K562 (cell line): Measurements from ENCODE around the gene CEP85L. TPM values are rescaled to one million over a fixed set of nuclear protein-coding genes. Genes with fewer than 3 reads are reported as not detected.

Experiments used
- ATAC-seq: fragments of 200-7000 bp; cut with Tn5 transposase; 3 replicates; pipeline ENCODE4 v1.9.1; 2020; ENCODE audit warnings: moderate library complexity
- BruUV-seq: library from RNA; stranded (reverse); fragments of 400-500 nt; replicated peaks from 2 replicates; lab custom pipeline; 2021; lab: Mats Ljungman, UMichigan
- CTCF ChIA-PET: fragments of 300-600 bp; formaldehyde crosslinking; extraction: SDS; loops from one replicate; lab custom pipeline; 2021; ENCODE audit warnings: low intra/inter-chr PET ratio; lab: Yijun Ruan, JAX
- POLR2A ChIA-PET: fragments of 300-600, 350-650 bp; sonication (Branson Sonifier 250); formaldehyde crosslinking; extraction: SDS; loops from one replicate; lab custom pipeline; 2021; ENCODE audit warnings: antibody characterized with exemption, inconsistent platforms; lab: Yijun Ruan, JAX
- DNase-seq, 4 experiments: peaks; one replicate each; pipeline versions ENCODE4 v3.0.0 to v3.0.0-alpha.2; 2011 to 2018; ENCODE audit warnings: low spot score in 3 of 4, mixed read lengths in 3 of 4; ENCODE audit errors: extremely low read depth in 1 of 4
- FAIRE-seq: peaks from 2 replicates; lab custom pipeline; 2011; peaks lifted over from hg19 to GRCh38; lab: Jason Lieb, UNC
- H2AFZ ChIP-seq: 2 replicates; pipeline ENCODE4 v1.6.0; 2011; ENCODE audit warnings: low read depth, low read length, control low read depth, inconsistent platforms
- H3K27ac ChIP-seq: fragments of 200-600 bp; 3 replicates; pipeline ENCODE4 v1.8.0; 2011; ENCODE audit warnings: low read depth, mild to moderate bottlenecking, control low read depth, inconsistent platforms, low read length, moderate library complexity, mixed read lengths; ENCODE audit errors: extremely low read depth
- H3K27me3 ChIP-seq, 2 experiments: fragments of 300-600 bp in 1 of 2; 2 replicates in 1 of 2; 3 replicates in 1 of 2; pipeline versions ENCODE4 v1.6.0 to v1.8.0; 2011; ENCODE audit warnings: inconsistent platforms in 2 of 2, low read length in 2 of 2, mild to moderate bottlenecking in 1 of 2, mixed read lengths in 1 of 2, moderate library complexity in 1 of 2; ENCODE audit not compliant: control insufficient read depth in 2 of 2, insufficient read depth in 2 of 2
- H3K36me3 ChIP-seq: fragments of 300-600 bp; 3 replicates; pipeline ENCODE4 v1.8.0; 2011; ENCODE audit warnings: mild to moderate bottlenecking, low read length, inconsistent platforms; ENCODE audit not compliant: control insufficient read depth, insufficient read depth
- H3K4me1 ChIP-seq, 2 experiments: fragments of 200-600 bp in 1 of 2; replicated peaks in 1 of 2; 2 replicates in 1 of 2; 3 replicates in 1 of 2; pipeline versions ENCODE4 v1.5.1 to v1.8.0; 2011; ENCODE audit warnings: inconsistent platforms in 2 of 2, low read length in 2 of 2, mild to moderate bottlenecking in 1 of 2, mixed read lengths in 1 of 2, moderate library complexity in 1 of 2; ENCODE audit not compliant: control insufficient read depth in 2 of 2, insufficient read depth in 2 of 2
- H3K4me2 ChIP-seq: 2 replicates; pipeline ENCODE4 v1.6.1; 2011; ENCODE audit warnings: low read length, control low read depth, inconsistent platforms, mixed read lengths; ENCODE audit not compliant: insufficient read depth
- H3K4me3 ChIP-seq: fragments of 200-600 bp; sonication (generic), shearing (Covaris generic); 2 replicates; pipeline ENCODE4 v1.5.1; 2016; ENCODE audit warnings: control low read depth, inconsistent platforms
- H3K79me2 ChIP-seq: fragments of 200-600 bp; 3 replicates; pipeline ENCODE4 v1.8.0; 2011; ENCODE audit warnings: low read length, inconsistent platforms; ENCODE audit not compliant: control insufficient read depth, insufficient read depth
- H3K9ac ChIP-seq, 2 experiments: 2 replicates each; pipeline versions ENCODE4 v1.6.0 to v1.6.1; 2011; ENCODE audit warnings: low read depth in 2 of 2, low read length in 2 of 2, control low read depth in 1 of 2, inconsistent platforms in 1 of 2, mild to moderate bottlenecking in 1 of 2, mixed read lengths in 1 of 2; ENCODE audit not compliant: insufficient read depth in 1 of 2
- H3K9me1 ChIP-seq: one replicate; pipeline ENCODE4 v1.6.0; 2011; ENCODE audit warnings: inconsistent platforms, mild to moderate bottlenecking, low read length, moderate library complexity; ENCODE audit not compliant: control insufficient read depth, insufficient read depth
- H3K9me3 ChIP-seq: replicated peaks from 2 replicates; pipeline ENCODE4 v1.5.1; 2011; ENCODE audit warnings: low read depth, low read length, inconsistent platforms; ENCODE audit not compliant: control insufficient read depth, insufficient read depth
- H4K20me1 ChIP-seq: replicated peaks from 2 replicates; pipeline ENCODE4 v1.6.1; 2011; ENCODE audit warnings: low read length, inconsistent platforms, mixed read lengths; ENCODE audit not compliant: control insufficient read depth, insufficient read depth
- BCL6 ChIP-seq: fragments of 250-450 bp; sonication (Bioruptor Pico); IDR thresholded peaks from 2 replicates; pipeline ENCODE4 v1.4.0; 2020
- BRF2 ChIP-seq: IDR thresholded peaks from 3 replicates; pipeline ENCODE4 v1.6.1; 2011; ENCODE audit warnings: borderline replicate concordance, mild to moderate bottlenecking; ENCODE audit not compliant: insufficient read length, insufficient read depth
- CCAR2 ChIP-seq: fragments of 200-400 bp; formaldehyde crosslinking; IDR thresholded peaks from 2 replicates; pipeline ENCODE4 v1.6.1; 2017; ENCODE audit warnings: mild to moderate bottlenecking, low read depth, low read length
- CEBPG ChIP-seq, 3 experiments: fragments of 200-800 bp in 1 of 3; sonication (Bioruptor generic) in 1 of 3; sonication (generic) in 1 of 3; formaldehyde crosslinking in 1 of 3; IDR thresholded peaks in 2 of 3; conservative IDR thresholded peaks in 1 of 3; 2 replicates each; pipeline versions ENCODE4 v1.6.1 to v1.8.0; 2016 to 2022; ENCODE audit warnings: missing compliant biosample characterization in 2 of 3, missing genetic modification characterization in 2 of 3, mild to moderate bottlenecking in 1 of 3, missing genetic modification reagents in 1 of 3
- CREB1 ChIP-seq, 2 experiments: sonication (generic) in 1 of 2; formaldehyde crosslinking in 1 of 2; IDR thresholded peaks; 2 replicates each; pipeline versions ENCODE4 v1.6.1 to v1.8.0; 2012 to 2022; ENCODE audit warnings: inconsistent platforms in 1 of 2, mild to moderate bottlenecking in 1 of 2, missing genetic modification reagents in 1 of 2, moderate library complexity in 1 of 2
- ETS2 ChIP-seq: IDR thresholded peaks from 2 replicates; pipeline ENCODE4 v1.6.1; 2016; ENCODE audit warnings: borderline replicate concordance, missing genetic modification characterization, mild to moderate bottlenecking, moderate library complexity, missing compliant biosample characterization; ENCODE audit not compliant: poor library complexity, severe bottlenecking
- GTF2F1 ChIP-seq: IDR thresholded peaks from 2 replicates; pipeline ENCODE4 v1.6.1; 2011; ENCODE audit warnings: low read depth, low read length, improper control_type of control experiment
- HLTF ChIP-seq: fragments of 450-650 bp; IDR thresholded peaks from 2 replicates; pipeline ENCODE4 v1.6.1; 2016
- HNRNPH1 ChIP-seq: fragments of 200-400 bp; formaldehyde crosslinking; optimal IDR thresholded peaks from 2 replicates; pipeline ENCODE3; 2017; ENCODE audit warnings: low read depth, mild to moderate bottlenecking, low read length, moderate library complexity
- KDM1A ChIP-seq, 2 experiments: fragments of 450-650 bp; IDR thresholded peaks; 2 replicates each; pipeline ENCODE4 v1.6.1; 2016; ENCODE audit warnings: mild to moderate bottlenecking in 2 of 2
- KHSRP ChIP-seq: fragments of 450-650 bp; IDR thresholded peaks from 2 replicates; pipeline ENCODE4 v1.6.1; 2017
- NFRKB ChIP-seq: fragments of 450-650 bp; IDR thresholded peaks from 2 replicates; pipeline ENCODE4 v1.6.1; 2016; ENCODE audit warnings: low read depth
- NR3C1 ChIP-seq: sonication (generic); formaldehyde crosslinking; IDR thresholded peaks from 2 replicates; pipeline ENCODE4 v1.8.1; 2022; ENCODE audit warnings: missing genetic modification reagents
- RUNX1 ChIP-seq: sonication (generic); IDR thresholded peaks from 2 replicates; pipeline ENCODE4 v1.6.1; 2016; ENCODE audit warnings: antibody characterized with exemption, low read depth
- ZNF445 ChIP-seq: fragments of 250-450 bp; sonication (Bioruptor Pico); IDR thresholded peaks from 2 replicates; pipeline ENCODE4 v1.4.0; 2020; ENCODE audit warnings: low read depth, mild to moderate bottlenecking, moderate library complexity
- WGBS: fragments of 100-300 bp; shearing (Covaris generic); methylation state at CpG from one replicate; pipeline ENCODE4 v1.1.6; 2016; ENCODE audit warnings: low coverage, mixed read lengths; ENCODE audit not compliant: insufficient coverage; ENCODE audit errors: missing lambda C conversion rate; 5-methylcytosine and 5-hydroxymethylcytosine counted together
- in situ Hi-C: fragments of 300-500 bp; cut with MboI; formaldehyde crosslinking; loops from 4 replicates; pipeline ENCODE4 v1.15.0; 2018; ENCODE audit warnings: inconsistent platforms, mixed read lengths
- intact Hi-C: fragments of 100-400 bp; cut with micrococcal nuclease; formaldehyde crosslinking; loops from 2 replicates; pipeline ENCODE4 v1.14.2; 2022
- polyA plus RNA-seq, 8 experiments: library from polyadenylated mRNA; depleted of rRNA in 4 of 8; stranded (reverse) in 5 of 8; unstranded in 3 of 8; fragments of >200 nt; fragmentation: Nextera tagmentation in 2 of 8; fragmentation: Illumina TruSeq in 1 of 8; extraction: Ambion mirVana in 2 of 8; extraction: Trizol in 1 of 8; gene quantifications; 2 replicates each; pipeline versions ENCODE4 v1.2.1 to v1.2.3, GENCODE V29; 2011 to 2014; ENCODE audit warnings: inconsistent platforms in 1 of 8, missing spikeins in 1 of 8
- total RNA-seq, 7 experiments: library from RNA; depleted of rRNA in 6 of 7; stranded (reverse); fragments of >200 nt in 6 of 7; fragmentation: Illumina TruSeq in 2 of 7; extraction: Trizol in 2 of 7; gene quantifications; 2 replicates each; pipeline versions ENCODE4 v1.2.1 to v1.2.3, GENCODE V29; 2011 to 2021; ENCODE audit warnings: low replicate concordance in 1 of 7

Gene CEP85L
- total and polyA plus RNA-seq, 9 of the 15 experiments (the other 6 are each of a cell fraction or from before 2014, with no cell fraction given): 4.5 to 15.8 (median 8.3) TPM

- TF ChIP-seq ETS2 (tag) (no peak), BCL6 (CRISPR knock-in tag) (no peak), HLTF (no peak), CEBPG (CRISPR knock-in tag; IDR thresholded peaks at IDR 0.05) (no peak), CEBPG (tag; conservative IDR thresholded peaks at IDR 0.05 in 1 of 2, IDR thresholded peaks at IDR 0.05 in 1 of 2) (no peak), RUNX1 (no peak), ZNF445 (CRISPR knock-in tag) (no peak), HNRNPH1 (no peak)
Observed at GRCh38 chr6:118464620-118465019, 186.8 kb downstream of the CEP85L start (continued).

GRCh38 chr6:118460958-118461470, 190.4 kb downstream of the CEP85L start:
- Histone ChIP-seq H3K4me2 (no peak overlapping the region), H4K20me1 (no peaks in the 10 kb centered on the region), H3K4me1 (no peaks in the 10 kb centered on the region), H3K27ac (no peak overlapping the region), H3K9me3 (no peaks in the 10 kb centered on the region), H3K36me3 (peaks cover 8% of the 10 kb centered on the region; the same call in 2 of the 3 replicates), H3K9me1 (no peaks in the 10 kb centered on the region), H3K79me2 (no peaks in the 10 kb centered on the region), H3K9ac (no peak overlapping the region), H2AFZ (no peak overlapping the region), H3K27me3 (no peaks in the 10 kb centered on the region), H3K4me3 (no peak overlapping the region)
- FAIRE-seq (no peak), ATAC-seq (no peak), DNase-seq (no peak)
- ChIA-PET POLR2A (no interaction called here), CTCF (no interaction called here)
- intact Hi-C loops: no loop called here
- BruUV-seq: no TSS peak
- WGBS: 69% methylated on average over 2 of the region's 2 CpGs
- in situ Hi-C loops: no loop called here
- no peak for TF ChIP-seq CREB1 (IDR thresholded peaks at IDR 0.05)
- no peak for TF ChIP-seq CREB1 (CRISPR knock-in tag; IDR thresholded peaks at IDR 0.05)
- TF ChIP-seq NR3C1 (CRISPR knock-in tag): no peak
- TF ChIP-seq NFRKB: no peak
- no peak for TF ChIP-seq CCAR2
- TF ChIP-seq GTF2F1: no peak
- TF ChIP-seq KHSRP: no peak
- no peak for TF ChIP-seq KDM1A (IDR thresholded peaks at IDR 0.05)
- no peak for TF ChIP-seq BRF2
